Prostate gland (tissue), 2 donors: ENCODE results near the gene TTC22.

Source experiments
- POLR2A ChIP-seq: fragments of 450-650 bp; IDR thresholded peaks from one replicate; pipeline ENCODE4 v1.6.1; 2016; ENCODE audit warnings: antibody characterized with exemption, mild to moderate bottlenecking
- TF ChIP-seq, protein P1 (sequence below), 4 experiments: fragments of 200-600 bp in 2 of 4; fragments of 450-650 bp in 2 of 4; sonication (generic) in 2 of 4; IDR thresholded peaks; 1 replicate in 3 of 4; 2 replicates in 1 of 4; pipeline ENCODE4 v1.5.1; 2016 to 2019; ENCODE audit warnings: antibody characterized with exemption in 4 of 4, mild to moderate bottlenecking in 2 of 4, moderate library complexity in 2 of 4

DNA sequence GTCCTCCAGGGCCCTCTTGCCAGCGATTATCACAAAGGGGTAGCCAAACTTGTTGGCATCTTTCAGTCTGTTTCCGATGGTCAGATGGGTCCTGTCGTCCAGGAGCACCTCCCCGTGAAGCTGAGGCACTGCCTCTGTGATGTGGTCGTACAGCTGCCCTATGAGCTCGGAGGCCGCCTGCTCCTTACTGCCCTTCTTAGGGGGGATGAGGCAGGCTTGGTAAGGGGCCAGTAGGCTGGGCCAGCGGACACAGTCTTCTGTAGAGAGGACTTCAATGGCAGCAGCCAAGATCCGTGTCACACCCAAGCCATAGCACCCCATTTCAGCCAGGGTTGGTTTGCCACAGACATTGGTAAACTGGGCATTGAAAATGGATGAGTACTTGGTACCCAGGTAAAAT lies 43.3 kb downstream of the TTC22 start:
- TF ChIP-seq, protein P1, sequence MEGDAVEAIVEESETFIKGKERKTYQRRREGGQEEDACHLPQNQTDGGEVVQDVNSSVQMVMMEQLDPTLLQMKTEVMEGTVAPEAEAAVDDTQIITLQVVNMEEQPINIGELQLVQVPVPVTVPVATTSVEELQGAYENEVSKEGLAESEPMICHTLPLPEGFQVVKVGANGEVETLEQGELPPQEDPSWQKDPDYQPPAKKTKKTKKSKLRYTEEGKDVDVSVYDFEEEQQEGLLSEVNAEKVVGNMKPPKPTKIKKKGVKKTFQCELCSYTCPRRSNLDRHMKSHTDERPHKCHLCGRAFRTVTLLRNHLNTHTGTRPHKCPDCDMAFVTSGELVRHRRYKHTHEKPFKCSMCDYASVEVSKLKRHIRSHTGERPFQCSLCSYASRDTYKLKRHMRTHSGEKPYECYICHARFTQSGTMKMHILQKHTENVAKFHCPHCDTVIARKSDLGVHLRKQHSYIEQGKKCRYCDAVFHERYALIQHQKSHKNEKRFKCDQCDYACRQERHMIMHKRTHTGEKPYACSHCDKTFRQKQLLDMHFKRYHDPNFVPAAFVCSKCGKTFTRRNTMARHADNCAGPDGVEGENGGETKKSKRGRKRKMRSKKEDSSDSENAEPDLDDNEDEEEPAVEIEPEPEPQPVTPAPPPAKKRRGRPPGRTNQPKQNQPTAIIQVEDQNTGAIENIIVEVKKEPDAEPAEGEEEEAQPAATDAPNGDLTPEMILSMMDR (IDR thresholded peaks at IDR 0.05): no peak
- TF ChIP-seq POLR2A: no peak
